T-helper 1 cell treated with Interleukin-12 subunit alpha and Interleukin-12 subunit beta and Interleukin-4 antibody, amounts not matched to agents 30 ng/mL and 1 ng/mL, for 36 hours (primary cell): ENCODE measurements around the gene RTN4. TPM values are rescaled to one million over a fixed set of nuclear protein-coding genes. Genes with fewer than 3 reads are reported as not detected.
"Not testable (repeated sequence)": the region's sequence is repeated elsewhere in the genome, so short reads cannot be mapped to it uniquely, and the experiment has no call there.

ENCODE experiments used
- intact Hi-C: fragments of 100-400 bp; cut with micrococcal nuclease; formaldehyde crosslinking; loops from one replicate; pipeline ENCODE4 v1.15.1; 2024
- total RNA-seq: library from RNA; stranded (reverse); gene quantifications from 2 replicates; pipeline ENCODE4 v1.2.3, GENCODE V29; 2022

Gene RTN4
- total RNA-seq, 1 donor from 2014 or later: 71.3 TPM

GRCh38 chr2:55011831-55012671 is 38.2 kb downstream of the RTN4 start:
- intact Hi-C loops: loop anchor here (2.0 to 5.0 kb wide), 2 partner anchors 107 to 270 kb away; no protein-coding TSS in a partner anchor

DNA sequence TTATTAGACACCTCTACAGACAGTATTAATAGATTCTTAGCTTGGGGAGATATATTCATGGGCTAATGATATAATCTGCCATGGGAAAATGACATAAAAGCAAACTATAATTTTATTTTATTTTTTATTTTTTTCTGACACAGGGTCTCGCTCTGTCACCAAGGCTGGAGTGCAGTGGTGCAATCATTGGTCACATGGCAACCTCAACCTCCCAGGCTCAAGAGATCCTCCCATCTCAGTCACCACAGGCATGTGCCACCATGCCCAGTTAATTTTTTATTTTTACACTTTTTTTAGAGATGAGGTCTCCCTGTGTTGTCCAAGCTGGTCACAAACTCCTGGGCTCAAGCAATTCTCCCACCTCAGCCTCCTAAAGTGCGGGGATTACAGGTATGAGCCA is 39.3 kb downstream of the RTN4 start:
- intact Hi-C loops: loop anchor here (1.0 to 5.0 kb wide), 4 partner anchors 39 to 508 kb away; partner anchors contain the start of genes CFAP36 and RTN4

DNA sequence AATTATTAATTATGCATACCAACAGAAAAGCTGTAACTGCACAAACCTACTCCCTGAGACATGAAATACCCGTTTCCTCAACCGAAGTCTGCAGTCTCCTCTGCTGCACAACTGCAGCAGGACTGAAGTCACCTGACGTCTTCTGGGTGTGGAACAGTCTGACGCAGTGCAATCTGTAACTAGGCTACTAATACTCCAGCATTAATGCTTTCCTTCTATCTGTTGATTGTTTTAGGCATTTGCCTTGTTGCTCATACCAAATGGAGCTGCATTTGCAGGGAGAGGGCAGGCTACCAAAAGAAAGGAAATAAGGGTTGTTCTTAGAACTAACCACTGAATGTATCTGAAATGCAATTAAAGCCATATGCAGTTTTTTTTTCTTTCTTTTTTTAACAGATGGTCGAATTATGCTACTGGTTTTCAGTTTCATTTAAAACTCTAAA is 40.1 kb downstream of the RTN4 start:
- intact Hi-C loops: loop anchor here (1.0 to 5.0 kb wide), 4 partner anchors 40 to 509 kb away; partner anchors contain the start of genes CFAP36 and RTN4

DNA sequence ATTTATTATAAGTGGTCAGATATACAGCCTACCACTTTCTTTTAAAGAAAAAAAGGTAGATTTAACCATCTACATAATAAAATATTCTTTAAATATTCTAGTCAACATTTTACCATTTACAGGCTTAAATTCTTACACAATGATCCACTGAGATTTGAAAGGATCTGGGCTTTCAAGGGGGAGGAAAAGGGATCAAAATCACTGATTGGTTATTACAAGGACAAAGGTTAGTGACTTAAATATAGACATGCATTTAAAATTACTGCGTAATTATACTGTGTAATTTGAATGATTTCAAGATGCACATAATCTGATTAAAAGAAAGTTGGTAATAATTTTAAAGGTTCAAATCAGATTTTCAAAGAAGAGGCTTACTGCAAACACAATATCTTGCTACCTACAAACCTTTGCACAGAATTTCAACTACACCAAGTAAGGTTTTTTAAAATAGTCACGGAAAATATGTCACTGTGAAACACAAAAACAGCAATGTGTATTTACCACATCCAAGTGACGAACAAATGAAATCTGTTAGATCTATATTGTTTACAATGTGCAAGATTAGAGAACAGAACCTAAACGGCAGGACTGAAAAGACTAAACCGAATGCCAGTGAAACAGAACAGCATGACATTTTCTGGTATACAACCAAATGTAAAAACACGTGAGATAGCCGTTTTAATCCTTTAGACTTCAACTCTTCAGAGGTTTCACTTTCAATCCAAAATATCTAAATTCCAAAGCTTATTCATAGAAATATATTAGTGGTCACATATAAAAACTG is 40.8 kb downstream of the RTN4 start:
- intact Hi-C loops: loop anchor here (1.0 to 5.0 kb wide), 4 partner anchors 41 to 510 kb away; partner anchors contain the start of genes CFAP36 and RTN4

- intact Hi-C loops: no loop called here
Measured at GRCh38 chr2:55006306-55006705, 43.9 kb downstream of the RTN4 start.

DNA sequence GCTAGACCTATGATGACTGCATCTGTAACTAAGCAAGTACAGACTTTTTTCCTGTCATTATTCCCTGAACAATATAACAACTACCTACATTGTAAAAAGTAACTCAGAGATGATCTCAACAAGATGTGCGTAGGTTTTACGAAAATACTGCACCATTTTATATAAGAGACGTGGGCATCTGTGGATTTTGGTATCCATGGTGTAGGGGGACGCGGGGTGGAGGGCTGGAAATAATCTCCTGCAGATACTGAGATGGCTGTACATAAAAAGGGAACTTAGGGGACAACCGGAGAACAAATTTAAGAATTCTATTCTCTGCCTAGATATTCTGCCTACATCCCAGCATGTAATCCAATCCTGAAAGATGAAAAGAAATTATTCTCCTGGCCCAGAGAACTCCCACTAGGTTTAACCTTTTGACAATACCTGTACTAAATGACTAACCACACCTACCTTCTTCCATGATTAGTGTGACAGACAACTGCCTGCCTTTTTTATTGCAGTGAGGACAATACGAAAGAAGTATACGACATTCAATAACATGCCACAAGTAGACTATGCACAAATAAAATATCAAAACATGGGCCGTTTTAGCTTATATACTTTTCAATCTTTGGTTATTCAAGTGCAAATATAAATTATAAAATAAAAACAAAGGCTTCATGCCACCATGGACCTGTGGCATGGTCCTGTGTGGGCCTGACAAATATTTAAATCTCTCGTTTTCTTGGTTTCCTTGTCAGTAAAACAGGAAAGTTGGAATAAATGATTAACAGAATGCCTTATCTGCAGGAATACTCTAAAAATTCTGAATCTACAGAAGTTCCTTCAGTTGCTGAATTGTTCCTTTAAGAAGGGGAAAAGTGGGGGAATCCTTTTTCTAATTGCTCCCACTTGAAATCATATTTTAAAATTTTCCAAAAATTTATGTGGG is 46.3 kb downstream of the RTN4 start:
- intact Hi-C loops: loop anchor here (2.0 kb wide), 1 partner anchor 39 kb away; no protein-coding TSS in a partner anchor

GRCh38 chr2:55001716-55002115 is 48.5 kb downstream of the RTN4 start:
- intact Hi-C loops: no loop called here

DNA sequence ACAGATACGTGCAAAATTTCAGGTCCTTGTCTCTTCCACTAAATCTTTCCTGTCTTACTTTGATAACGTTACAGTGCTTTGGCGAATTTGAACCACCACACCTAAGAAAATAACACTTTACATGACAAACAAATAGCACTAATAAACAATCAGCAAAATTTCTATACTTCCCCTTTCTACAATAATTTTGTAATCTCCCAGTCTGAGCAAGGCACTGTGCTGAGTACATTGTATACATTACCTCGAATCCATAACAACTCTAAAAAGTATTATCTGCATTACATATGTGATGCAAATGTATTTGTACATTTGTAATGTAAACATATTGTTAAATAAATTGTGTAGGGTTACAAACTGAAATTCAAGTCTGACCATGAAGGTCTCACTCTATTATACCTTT is 49.9 kb downstream of the RTN4 start:
- intact Hi-C loops: no loop called here

GRCh38 chr2:54999182-54999581 is 51.1 kb downstream of the RTN4 start:
- intact Hi-C loops: no loop called here

GRCh38 chr2:54997826-54998225 is 52.4 kb downstream of the RTN4 start:
- intact Hi-C loops: no loop called here

GRCh38 chr2:54995553-54995952 is 54.7 kb downstream of the RTN4 start:
- intact Hi-C loops: no loop called here

GRCh38 chr2:54990694-54991093 is 59.6 kb downstream of the RTN4 start:
- intact Hi-C loops: not testable (repeated sequence)

DNA sequence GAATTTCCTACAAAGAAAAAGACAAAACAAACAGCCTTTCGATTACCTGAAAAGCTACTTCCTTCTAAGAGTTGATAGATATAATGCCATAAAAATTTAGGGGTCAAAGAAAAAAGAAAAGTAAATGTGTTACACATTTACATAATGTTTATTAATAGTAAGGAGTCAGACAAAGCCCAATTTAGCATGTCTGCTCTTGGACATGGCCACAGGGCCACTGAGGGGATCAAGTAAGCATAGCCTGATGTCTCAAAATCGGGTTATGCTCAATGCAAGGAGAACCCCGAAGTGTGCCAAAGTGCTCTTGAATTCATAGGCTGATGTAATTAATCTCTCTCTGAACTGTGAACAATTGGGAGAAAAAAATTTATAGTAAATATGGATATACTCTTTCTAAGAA is 61.6 kb downstream of the RTN4 start:
- intact Hi-C loops: no loop called here

DNA sequence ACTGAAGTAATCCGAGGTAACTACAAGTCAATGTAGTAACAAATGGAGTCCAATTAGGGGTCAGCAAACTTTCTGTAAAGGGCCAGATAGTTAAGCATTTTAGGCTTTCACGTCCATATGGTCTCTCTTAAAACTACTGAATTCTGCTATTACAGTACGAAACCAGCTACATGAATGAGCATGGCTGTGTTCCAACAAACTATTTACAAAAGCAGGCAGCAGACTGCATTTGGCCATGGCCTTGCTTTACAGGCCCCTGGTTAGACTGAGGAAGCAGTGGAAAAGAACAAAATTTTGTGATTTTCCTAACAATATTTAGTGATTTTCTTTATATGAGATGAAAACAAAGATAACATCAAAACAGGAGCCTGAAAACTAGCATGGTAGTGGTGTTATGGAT is 64.0 kb downstream of the RTN4 start:
- intact Hi-C loops: no loop called here

DNA sequence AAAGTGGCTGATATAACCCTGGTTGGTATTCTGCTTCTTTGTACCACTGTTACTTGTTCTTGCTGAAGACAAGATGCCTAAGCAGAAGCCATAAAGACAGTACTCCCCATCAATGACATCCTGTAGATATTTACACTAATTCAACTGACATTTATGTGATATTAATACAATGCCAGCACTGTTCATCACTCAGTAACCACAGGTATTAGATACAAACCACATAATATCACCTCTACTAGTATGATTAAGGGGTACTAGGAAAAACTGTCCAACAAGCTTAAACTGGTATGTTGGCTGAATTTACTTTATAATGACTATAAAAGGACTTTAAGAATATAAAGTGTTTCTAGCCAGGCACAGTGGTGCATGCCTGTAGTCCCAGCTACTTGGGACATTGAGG is 65.8 kb downstream of the RTN4 start:
- intact Hi-C loops: no loop called here

GRCh38 chr2:54983345-54984220 is 66.7 kb downstream of the RTN4 start:
- intact Hi-C loops: no loop called here

GRCh38 chr2:54981385-54981784 is 68.9 kb downstream of the RTN4 start:
- intact Hi-C loops: no loop called here

DNA sequence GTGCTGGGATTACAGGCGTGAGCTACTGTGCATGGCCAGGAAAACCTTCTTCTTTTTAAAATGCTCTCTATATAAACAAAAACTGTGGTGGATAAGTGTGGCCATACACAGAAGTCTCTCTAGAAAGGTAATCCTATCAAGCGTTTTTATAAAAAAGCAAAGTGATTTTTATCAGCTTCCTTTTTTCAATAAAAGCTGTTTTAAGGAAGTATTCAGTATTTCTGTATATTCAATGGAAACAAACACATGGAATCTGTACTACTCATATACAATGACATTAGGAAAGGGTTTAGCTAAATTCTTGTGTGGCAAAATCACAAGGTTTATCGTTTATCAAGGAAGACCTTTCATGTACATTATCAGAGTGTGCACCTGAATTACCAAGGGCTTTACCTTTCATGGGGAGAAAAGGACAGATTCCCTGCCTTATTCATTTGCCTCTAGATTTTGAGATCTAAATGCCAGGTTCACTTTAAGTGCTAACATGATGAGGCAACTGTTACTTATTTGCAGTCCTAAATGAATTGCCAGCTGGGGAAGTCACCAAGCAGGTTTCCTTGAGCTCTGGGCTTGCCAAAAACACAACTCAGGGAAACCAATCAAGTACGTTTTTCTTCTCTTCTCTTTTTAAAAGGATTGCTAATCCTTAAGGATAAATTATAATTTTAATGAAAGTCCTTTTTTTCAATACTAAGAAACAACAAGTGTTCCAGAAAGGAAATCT is 70.8 kb downstream of the RTN4 start:
- intact Hi-C loops: no loop called here

- intact Hi-C loops: no loop called here
Measured at GRCh38 chr2:54977149-54977548, 73.1 kb downstream of the RTN4 start.
